H1 (cell line): ENCODE results near the gene MGAT5.

Source experiments
- BCL11A ChIP-seq, 2 experiments: IDR thresholded peaks; one replicate each; pipeline ENCODE4 v1.6.1; 2011; ENCODE audit warnings: low read depth in 2 of 2, low read length in 2 of 2, mild to moderate bottlenecking in 2 of 2
- CREB1 ChIP-seq: IDR thresholded peaks from 2 replicates; pipeline ENCODE4 v1.6.1; 2012; ENCODE audit warnings: inconsistent platforms
- EP300 ChIP-seq, 2 experiments: IDR thresholded peaks; 1 replicate in 1 of 2; 2 replicates in 1 of 2; pipeline ENCODE4 v1.6.1; 2011 to 2012; ENCODE audit warnings: low read depth in 2 of 2, low read length in 2 of 2, mild to moderate bottlenecking in 2 of 2, borderline replicate concordance in 1 of 2, inconsistent platforms in 1 of 2, moderate library complexity in 1 of 2
- HDAC2 ChIP-seq, 2 experiments: fragments of 300-600 bp in 1 of 2; sonication (generic) in 1 of 2; IDR thresholded peaks; 2 replicates each; pipeline ENCODE4 v1.6.1; 2011 to 2012; ENCODE audit warnings: low read depth in 2 of 2, low read length in 2 of 2, mild to moderate bottlenecking in 2 of 2, moderate library complexity in 2 of 2, borderline replicate concordance in 1 of 2, inconsistent platforms in 1 of 2
- MAFK ChIP-seq: IDR thresholded peaks from 2 replicates; pipeline ENCODE4 v1.6.1; 2012; ENCODE audit warnings: low read depth, mild to moderate bottlenecking, improper control_type of control experiment, low read length
- POLR2A ChIP-seq, 2 experiments: IDR thresholded peaks; 1 replicate in 1 of 2; 2 replicates in 1 of 2; pipeline ENCODE4 v1.6.1; 2011; ENCODE audit warnings: low read depth in 2 of 2, low read length in 2 of 2, mild to moderate bottlenecking in 2 of 2; ENCODE audit errors: control extremely low read depth in 1 of 2
- RXRA ChIP-seq: IDR thresholded peaks from 2 replicates; pipeline ENCODE4 v1.6.1; 2011; ENCODE audit warnings: low read depth, mild to moderate bottlenecking, low read length, moderate library complexity; ENCODE audit not compliant: insufficient read depth
- SP1 ChIP-seq: IDR thresholded peaks from 2 replicates; pipeline ENCODE4 v1.6.1; 2011; ENCODE audit warnings: low read depth, low read length
- TAF1 ChIP-seq: IDR thresholded peaks from 2 replicates; pipeline ENCODE4 v1.6.1; 2011; ENCODE audit warnings: mild to moderate bottlenecking, low read depth, low read length
- TF ChIP-seq, protein P1 (sequence below), 3 experiments: IDR thresholded peaks; 1 replicate in 2 of 3; 2 replicates in 1 of 3; pipeline versions ENCODE4 v1.5.1 to v1.6.1; 2011; ENCODE audit warnings: low read length in 3 of 3, mild to moderate bottlenecking in 3 of 3, inconsistent platforms in 2 of 3, low read depth in 1 of 3, moderate library complexity in 1 of 3; ENCODE audit not compliant: insufficient read depth in 1 of 3; ENCODE audit errors: control extremely low read depth in 1 of 3
- TF ChIP-seq, protein P2 (sequence below): IDR thresholded peaks from 2 replicates; pipeline ENCODE4 v1.6.1; 2012; ENCODE audit warnings: low read length, inconsistent platforms

- TF ChIP-seq, protein P1, sequence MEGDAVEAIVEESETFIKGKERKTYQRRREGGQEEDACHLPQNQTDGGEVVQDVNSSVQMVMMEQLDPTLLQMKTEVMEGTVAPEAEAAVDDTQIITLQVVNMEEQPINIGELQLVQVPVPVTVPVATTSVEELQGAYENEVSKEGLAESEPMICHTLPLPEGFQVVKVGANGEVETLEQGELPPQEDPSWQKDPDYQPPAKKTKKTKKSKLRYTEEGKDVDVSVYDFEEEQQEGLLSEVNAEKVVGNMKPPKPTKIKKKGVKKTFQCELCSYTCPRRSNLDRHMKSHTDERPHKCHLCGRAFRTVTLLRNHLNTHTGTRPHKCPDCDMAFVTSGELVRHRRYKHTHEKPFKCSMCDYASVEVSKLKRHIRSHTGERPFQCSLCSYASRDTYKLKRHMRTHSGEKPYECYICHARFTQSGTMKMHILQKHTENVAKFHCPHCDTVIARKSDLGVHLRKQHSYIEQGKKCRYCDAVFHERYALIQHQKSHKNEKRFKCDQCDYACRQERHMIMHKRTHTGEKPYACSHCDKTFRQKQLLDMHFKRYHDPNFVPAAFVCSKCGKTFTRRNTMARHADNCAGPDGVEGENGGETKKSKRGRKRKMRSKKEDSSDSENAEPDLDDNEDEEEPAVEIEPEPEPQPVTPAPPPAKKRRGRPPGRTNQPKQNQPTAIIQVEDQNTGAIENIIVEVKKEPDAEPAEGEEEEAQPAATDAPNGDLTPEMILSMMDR (IDR thresholded peaks at IDR 0.05; ENCODE audit: control extremely low read depth in 1 of 3, insufficient read depth in 1 of 3, low read depth in 1 of 3, low read length in 3 of 3), result no peak
- TF ChIP-seq EP300 (IDR thresholded peaks at IDR 0.05; ENCODE audit: borderline replicate concordance in 1 of 2, low read depth in 2 of 2, low read length in 2 of 2) (no peak), HDAC2 (IDR thresholded peaks at IDR 0.05; ENCODE audit: borderline replicate concordance in 1 of 2, low read depth in 2 of 2, low read length in 2 of 2) (no peak), SP1 (no peak), POLR2A (IDR thresholded peaks at IDR 0.05; ENCODE audit: control extremely low read depth in 1 of 2, low read depth in 2 of 2, low read length in 2 of 2) (no peak), MAFK (no peak), TAF1 (no peak), CREB1 (no peak), BCL11A (IDR thresholded peaks at IDR 0.05; ENCODE audit: low read depth in 2 of 2, low read length in 2 of 2) (no peak), RXRA (no peak)
- TF ChIP-seq, protein P2, sequence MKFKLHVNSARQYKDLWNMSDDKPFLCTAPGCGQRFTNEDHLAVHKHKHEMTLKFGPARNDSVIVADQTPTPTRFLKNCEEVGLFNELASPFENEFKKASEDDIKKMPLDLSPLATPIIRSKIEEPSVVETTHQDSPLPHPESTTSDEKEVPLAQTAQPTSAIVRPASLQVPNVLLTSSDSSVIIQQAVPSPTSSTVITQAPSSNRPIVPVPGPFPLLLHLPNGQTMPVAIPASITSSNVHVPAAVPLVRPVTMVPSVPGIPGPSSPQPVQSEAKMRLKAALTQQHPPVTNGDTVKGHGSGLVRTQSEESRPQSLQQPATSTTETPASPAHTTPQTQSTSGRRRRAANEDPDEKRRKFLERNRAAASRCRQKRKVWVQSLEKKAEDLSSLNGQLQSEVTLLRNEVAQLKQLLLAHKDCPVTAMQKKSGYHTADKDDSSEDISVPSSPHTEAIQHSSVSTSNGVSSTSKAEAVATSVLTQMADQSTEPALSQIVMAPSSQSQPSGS, result no peak
These were observed 147.9 kb downstream of the MGAT5 start for GRCh38 chr2:134401789-134402188.
